Measurements from ENCODE around the gene SETBP1.
"Not testable (repeated sequence)": the region's sequence is repeated elsewhere in the genome, so short reads cannot be mapped to it uniquely, and the experiment has no call there.

SETBP1 gene

GRCh38 chr18:44708451-44709083 is 27.9 kb downstream of the SETBP1 start:
- no peak for DNase-seq

GRCh38 chr18:44709307-44710126 is 28.8 kb downstream of the SETBP1 start:
- DNase-seq = no peak

- DNase-seq = no peak
Observed at GRCh38 chr18:44710931-44711330, 30.2 kb downstream of the SETBP1 start.

GRCh38 chr18:44712025-44712424 is 31.3 kb downstream of the SETBP1 start:
- DNase-seq = no peak

GRCh38 chr18:44713435-44713834 is 32.7 kb downstream of the SETBP1 start:
- no peak for DNase-seq

- no peak for DNase-seq
Observed at GRCh38 chr18:44714376-44714775, 33.7 kb downstream of the SETBP1 start.

GRCh38 chr18:44715245-44715644 is 34.6 kb downstream of the SETBP1 start:
- no peak for DNase-seq

- no peak for DNase-seq
Observed at GRCh38 chr18:44715842-44716241, 35.2 kb downstream of the SETBP1 start.

GRCh38 chr18:44716697-44717163 is 36.0 kb downstream of the SETBP1 start:
- no peak for DNase-seq

- no peak for DNase-seq
Observed at GRCh38 chr18:44719519-44720060, 38.9 kb downstream of the SETBP1 start.

GRCh38 chr18:44721748-44722147 is 41.1 kb downstream of the SETBP1 start:
- DNase-seq = not testable (repeated sequence)

GRCh38 chr18:44723411-44723810 is 42.7 kb downstream of the SETBP1 start:
- DNase-seq = no peak

GRCh38 chr18:44724105-44724778 is 43.6 kb downstream of the SETBP1 start:
- DNase-seq = no peak

GRCh38 chr18:44725300-44726058 is 44.8 kb downstream of the SETBP1 start:
- DNase-seq = peak; percentile 80

- no peak for DNase-seq
Observed at GRCh38 chr18:44726059-44726421, 45.4 kb downstream of the SETBP1 start.

GRCh38 chr18:44727291-44727690 is 46.6 kb downstream of the SETBP1 start:
- no peak for DNase-seq

GRCh38 chr18:44729631-44730101 is 49.0 kb downstream of the SETBP1 start:
- peak; percentile 66 for DNase-seq

GRCh38 chr18:44730803-44731529 is 50.3 kb downstream of the SETBP1 start:
- no peak for DNase-seq

- DNase-seq = no peak
Observed at GRCh38 chr18:44731530-44732237, 51.0 kb downstream of the SETBP1 start.

- DNase-seq = no peak
Observed at GRCh38 chr18:44732238-44732563, 51.5 kb downstream of the SETBP1 start.

GRCh38 chr18:44732599-44732998 is 51.9 kb downstream of the SETBP1 start:
- DNase-seq = peak; percentile 13
